Measurements from ENCODE around the gene VKORC1.

Gene VKORC1

GRCh38 chr16:31079342-31079944 lies 15.2 kb downstream of the VKORC1 start:
- TF ChIP-seq ZNF274 (IDR thresholded peaks at IDR 0.05; ENCODE audit: low read depth, low read length) (no peak), YY1 (IDR thresholded peaks at IDR 0.05; ENCODE audit: insufficient read depth, insufficient read length) (no peak), SUZ12 (IDR thresholded peaks at IDR 0.05; ENCODE audit: extremely low read depth, insufficient read depth, insufficient read length) (no peak)
- DNase-seq (ENCODE audit: low read depth, low spot score): no peak
- Histone ChIP-seq H3K9me3 (ENCODE audit: insufficient read depth, low read length) (no peaks in the 10 kb centered on the region), H3K36me3 (ENCODE audit: insufficient read depth, insufficient read length, low read length) (peaks cover 89% of the 10 kb centered on the region), H3K9ac (ENCODE audit: insufficient read length, low read depth) (peak overlapping the region; percentile 27), H3K27me3 (ENCODE audit: insufficient read depth, insufficient read length) (no peaks in the 10 kb centered on the region), H3K4me1 (ENCODE audit: insufficient read depth, insufficient read length) (peaks cover 6% of the 10 kb centered on the region), H3K4me3 (ENCODE audit: insufficient read length, low read depth) (no peak overlapping the region)

- peaks cover 82% of the 10 kb centered on the region for H3K36me3 ChIP-seq (ENCODE audit: insufficient read depth, insufficient read length, low read length)
- H3K4me1 ChIP-seq (ENCODE audit: insufficient read depth, insufficient read length): peaks cover 6% of the 10 kb centered on the region
- no peaks in the 10 kb centered on the region for H3K9me3 ChIP-seq (ENCODE audit: insufficient read depth, low read length)
These were observed 15.8 kb downstream of the VKORC1 start for GRCh38 chr16:31078597-31079341.

GRCh38 chr16:31077592-31078396 lies 16.8 kb downstream of the VKORC1 start:
- Histone ChIP-seq H3K9me3 (ENCODE audit: insufficient read depth, low read length) (no peaks in the 10 kb centered on the region), H3K27me3 (ENCODE audit: insufficient read depth, insufficient read length) (no peaks in the 10 kb centered on the region), H3K4me1 (ENCODE audit: insufficient read depth, insufficient read length) (peaks cover 6% of the 10 kb centered on the region), H3K36me3 (ENCODE audit: insufficient read depth, insufficient read length, low read length) (peaks cover 72% of the 10 kb centered on the region), H3K9ac (ENCODE audit: insufficient read length, low read depth) (no peak overlapping the region), H3K4me3 (ENCODE audit: insufficient read length, low read depth) (no peak overlapping the region)
- TF ChIP-seq ZNF274 (IDR thresholded peaks at IDR 0.05; ENCODE audit: low read depth, low read length) (no peak), SUZ12 (IDR thresholded peaks at IDR 0.05; ENCODE audit: extremely low read depth, insufficient read depth, insufficient read length) (no peak), YY1 (IDR thresholded peaks at IDR 0.05; ENCODE audit: insufficient read depth, insufficient read length) (no peak)
- no peak for DNase-seq (ENCODE audit: low read depth, low spot score)

More at GRCh38 chr16:31078597-31079341, 15.8 kb downstream of the VKORC1 start:
- no peak overlapping the region for H3K4me3 ChIP-seq (ENCODE audit: insufficient read length, low read depth)
- TF ChIP-seq SUZ12 (IDR thresholded peaks at IDR 0.05; ENCODE audit: extremely low read depth, insufficient read depth, insufficient read length): no peak
- no peak for DNase-seq (ENCODE audit: low read depth, low spot score)
- H3K27me3 ChIP-seq (ENCODE audit: insufficient read depth, insufficient read length): no peaks in the 10 kb centered on the region
- H3K9ac ChIP-seq (ENCODE audit: insufficient read length, low read depth): no peak overlapping the region

GRCh38 chr16:31077024-31077423 lies 17.6 kb downstream of the VKORC1 start:
- H3K27me3 ChIP-seq (ENCODE audit: insufficient read depth, insufficient read length): no peaks in the 10 kb centered on the region
- H3K9ac ChIP-seq (ENCODE audit: insufficient read length, low read depth): no peak overlapping the region
- H3K36me3 ChIP-seq (ENCODE audit: insufficient read depth, insufficient read length, low read length): peaks cover 65% of the 10 kb centered on the region
- DNase-seq (ENCODE audit: low read depth, low spot score): no peak
- no peak overlapping the region for H3K4me3 ChIP-seq (ENCODE audit: insufficient read length, low read depth)
- H3K4me1 ChIP-seq (ENCODE audit: insufficient read depth, insufficient read length): peaks cover 6% of the 10 kb centered on the region
- TF ChIP-seq SUZ12 (IDR thresholded peaks at IDR 0.05; ENCODE audit: extremely low read depth, insufficient read depth, insufficient read length): no peak
- no peak for TF ChIP-seq YY1 (IDR thresholded peaks at IDR 0.05; ENCODE audit: insufficient read depth, insufficient read length)
- no peak for TF ChIP-seq ZNF274 (IDR thresholded peaks at IDR 0.05; ENCODE audit: low read depth, low read length)
- no peaks in the 10 kb centered on the region for H3K9me3 ChIP-seq (ENCODE audit: insufficient read depth, low read length)

GRCh38 chr16:31076319-31076718 lies 18.3 kb downstream of the VKORC1 start:
- H3K4me1 ChIP-seq (ENCODE audit: insufficient read depth, insufficient read length): peaks cover 6% of the 10 kb centered on the region
- no peaks in the 10 kb centered on the region for H3K27me3 ChIP-seq (ENCODE audit: insufficient read depth, insufficient read length)
- no peak overlapping the region for H3K9ac ChIP-seq (ENCODE audit: insufficient read length, low read depth)
- no peak overlapping the region for H3K4me3 ChIP-seq (ENCODE audit: insufficient read length, low read depth)
- no peak for DNase-seq (ENCODE audit: low read depth, low spot score)
- no peaks in the 10 kb centered on the region for H3K9me3 ChIP-seq (ENCODE audit: insufficient read depth, low read length)
- peaks cover 58% of the 10 kb centered on the region for H3K36me3 ChIP-seq (ENCODE audit: insufficient read depth, insufficient read length, low read length)
- no peak for TF ChIP-seq YY1 (IDR thresholded peaks at IDR 0.05; ENCODE audit: insufficient read depth, insufficient read length)
- no peak for TF ChIP-seq ZNF274 (IDR thresholded peaks at IDR 0.05; ENCODE audit: low read depth, low read length)
- TF ChIP-seq SUZ12 (IDR thresholded peaks at IDR 0.05; ENCODE audit: extremely low read depth, insufficient read depth, insufficient read length): no peak

GRCh38 chr16:31074814-31075183 lies 19.8 kb downstream of the VKORC1 start:
- no peaks in the 10 kb centered on the region for H3K27me3 ChIP-seq (ENCODE audit: insufficient read depth, insufficient read length)
- H3K9me3 ChIP-seq (ENCODE audit: insufficient read depth, low read length): no peaks in the 10 kb centered on the region
- no peaks in the 10 kb centered on the region for H3K4me1 ChIP-seq (ENCODE audit: insufficient read depth, insufficient read length)
- no peak for TF ChIP-seq YY1 (IDR thresholded peaks at IDR 0.05; ENCODE audit: insufficient read depth, insufficient read length)
- no peak for TF ChIP-seq SUZ12 (IDR thresholded peaks at IDR 0.05; ENCODE audit: extremely low read depth, insufficient read depth, insufficient read length)
- TF ChIP-seq ZNF274 (IDR thresholded peaks at IDR 0.05; ENCODE audit: low read depth, low read length): no peak
- peaks cover 42% of the 10 kb centered on the region for H3K36me3 ChIP-seq (ENCODE audit: insufficient read depth, insufficient read length, low read length)
- H3K9ac ChIP-seq (ENCODE audit: insufficient read length, low read depth): peak overlapping the region; percentile 95
- H3K4me3 ChIP-seq (ENCODE audit: insufficient read length, low read depth): peak overlapping the region; percentile 95
- no peak for DNase-seq (ENCODE audit: low read depth, low spot score)
